Measurements from ENCODE around the gene DYDC2. TPM values are rescaled to one million over a fixed set of nuclear protein-coding genes. Genes with fewer than 3 reads are reported as not detected.

Gene DYDC2
- total and polyA plus RNA-seq, 7 donors = not detected

GRCh38 chr10:80382989-80383388, 26.4 kb downstream of the DYDC2 start:
- TF ChIP-seq, protein P1, sequence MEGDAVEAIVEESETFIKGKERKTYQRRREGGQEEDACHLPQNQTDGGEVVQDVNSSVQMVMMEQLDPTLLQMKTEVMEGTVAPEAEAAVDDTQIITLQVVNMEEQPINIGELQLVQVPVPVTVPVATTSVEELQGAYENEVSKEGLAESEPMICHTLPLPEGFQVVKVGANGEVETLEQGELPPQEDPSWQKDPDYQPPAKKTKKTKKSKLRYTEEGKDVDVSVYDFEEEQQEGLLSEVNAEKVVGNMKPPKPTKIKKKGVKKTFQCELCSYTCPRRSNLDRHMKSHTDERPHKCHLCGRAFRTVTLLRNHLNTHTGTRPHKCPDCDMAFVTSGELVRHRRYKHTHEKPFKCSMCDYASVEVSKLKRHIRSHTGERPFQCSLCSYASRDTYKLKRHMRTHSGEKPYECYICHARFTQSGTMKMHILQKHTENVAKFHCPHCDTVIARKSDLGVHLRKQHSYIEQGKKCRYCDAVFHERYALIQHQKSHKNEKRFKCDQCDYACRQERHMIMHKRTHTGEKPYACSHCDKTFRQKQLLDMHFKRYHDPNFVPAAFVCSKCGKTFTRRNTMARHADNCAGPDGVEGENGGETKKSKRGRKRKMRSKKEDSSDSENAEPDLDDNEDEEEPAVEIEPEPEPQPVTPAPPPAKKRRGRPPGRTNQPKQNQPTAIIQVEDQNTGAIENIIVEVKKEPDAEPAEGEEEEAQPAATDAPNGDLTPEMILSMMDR (IDR thresholded peaks at IDR 0.05) = peak; percentile 70
- Histone ChIP-seq H3K4me1 (no peaks in the 10 kb centered on the region), H3K36me3 (ENCODE audit: insufficient read depth in 1 of 2, low read depth in 1 of 2) (no peaks in the 10 kb centered on the region), H3K27me3 (ENCODE audit: insufficient read depth in 3 of 3, low read length in 2 of 3) (no peaks in the 10 kb centered on the region), H3K9me3 (no peaks in the 10 kb centered on the region), H3K4me3 (no peak overlapping the region), H3K27ac (no peak overlapping the region)
- 14 to 25% (median 25%) methylated on average over 4 of the region's 4 CpGs for WGBS, 3 donors
- DNase-seq (peak in 1 of 2 donors; percentile 22), ATAC-seq (peak in 1 of 4 donors; percentile 53)
- intact Hi-C loops (cut with DNase I) = loop anchor here (5.0 to 10.0 kb wide), 3 partner anchors 59 to 542 kb away; no protein-coding TSS in a partner anchor

DNA sequence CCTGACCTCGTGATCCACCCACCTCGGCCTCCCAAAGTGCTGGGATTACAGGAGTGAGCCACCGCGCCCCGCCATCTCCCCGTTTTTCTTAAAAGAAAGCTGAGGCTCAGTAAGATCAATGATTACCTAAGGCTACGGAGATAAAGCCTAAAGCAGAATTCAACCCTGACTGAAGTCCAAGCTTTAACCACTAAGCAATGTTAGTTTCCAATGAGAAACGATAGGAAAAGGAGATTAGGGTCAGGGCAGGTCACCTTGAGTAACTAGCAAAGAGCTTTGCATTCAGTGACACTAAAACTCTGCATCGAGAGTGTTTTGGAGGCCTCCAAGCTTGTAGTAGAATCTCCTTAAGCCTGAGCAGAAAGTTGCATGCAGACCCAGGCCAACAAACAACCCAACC, 34.2 kb downstream of the DYDC2 start:
- H3K9me3 ChIP-seq = no peaks in the 10 kb centered on the region
- 77 to 87% (median 83%) methylated on average over 9 of the region's 9 CpGs for WGBS, 3 donors
- no peaks in the 10 kb centered on the region for H3K36me3 ChIP-seq (ENCODE audit: insufficient read depth in 1 of 2, low read depth in 1 of 2)
- H3K4me1 ChIP-seq = no peaks in the 10 kb centered on the region
- DNase-seq = no peak
- TF ChIP-seq, protein P1 (IDR thresholded peaks at IDR 0.05) = no peak
- ATAC-seq = no peak
- intact Hi-C loops (cut with DNase I) = no loop called here
- no peak overlapping the region for H3K27ac ChIP-seq
- no peaks in the 10 kb centered on the region for H3K27me3 ChIP-seq (ENCODE audit: insufficient read depth in 3 of 3, low read length in 2 of 3)
- H3K4me3 ChIP-seq = no peak overlapping the region

DNA sequence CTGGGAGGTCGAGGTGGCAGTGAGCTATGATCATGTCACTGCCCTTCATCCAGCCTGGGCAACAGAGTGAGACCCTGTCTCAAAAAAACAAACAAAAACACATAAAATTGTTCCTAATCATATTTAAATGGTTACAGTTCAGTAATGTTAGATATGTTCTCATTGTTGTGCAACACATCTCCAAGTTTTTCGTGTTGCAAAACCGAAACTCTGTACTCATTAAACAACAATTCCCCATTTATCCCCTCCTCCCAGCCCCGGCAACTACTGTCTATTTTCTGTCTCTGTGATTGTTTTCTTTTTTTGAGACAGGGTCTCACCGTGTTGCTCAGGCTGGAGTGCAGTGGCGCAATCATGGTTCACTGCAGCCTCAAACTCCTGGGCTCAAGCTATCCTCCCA, 35.7 kb downstream of the DYDC2 start:
- TF ChIP-seq, protein P1 (IDR thresholded peaks at IDR 0.05) = no peak

DNA sequence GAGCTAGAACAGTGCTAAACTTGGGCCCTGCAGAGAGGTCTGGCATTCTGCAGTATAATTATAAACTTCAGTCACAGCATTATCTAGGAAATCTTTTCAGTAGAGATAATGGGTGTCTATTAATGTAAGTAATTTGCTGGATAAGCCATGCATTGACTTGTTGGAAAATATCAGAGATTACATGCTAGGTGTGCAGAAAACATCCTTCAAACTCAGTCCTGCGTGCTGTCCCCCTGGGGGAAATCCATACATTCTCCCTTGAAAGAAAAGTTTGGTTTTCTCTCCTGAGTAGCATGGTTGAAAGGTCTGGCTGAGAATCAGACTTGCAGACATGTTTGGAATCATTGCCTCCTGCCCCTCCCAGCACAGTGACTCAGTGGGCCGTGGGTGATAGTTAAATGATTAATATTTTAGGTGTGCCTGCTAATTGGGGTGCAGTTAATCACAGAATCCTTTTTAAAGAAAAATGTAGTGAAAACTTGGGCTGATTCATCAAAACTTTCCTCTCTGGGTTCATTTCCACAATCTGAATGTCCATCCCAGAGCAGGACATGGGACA, 37.9 kb downstream of the DYDC2 start:
- H3K4me1 ChIP-seq = no peaks in the 10 kb centered on the region
- intact Hi-C loops (cut with DNase I) = no loop called here
- ATAC-seq (no peak), DNase-seq (no peak)
- WGBS, 3 donors = 67 to 88% (median 85%) methylated on average over 2 of the region's 2 CpGs
- TF ChIP-seq, protein P1 (IDR thresholded peaks at IDR 0.05) = no peak
- H3K36me3 ChIP-seq (ENCODE audit: insufficient read depth in 1 of 2, low read depth in 1 of 2) = no peaks in the 10 kb centered on the region
- H3K4me3 ChIP-seq = no peak overlapping the region
- H3K9me3 ChIP-seq = no peaks in the 10 kb centered on the region
- no peak overlapping the region for H3K27ac ChIP-seq
- no peaks in the 10 kb centered on the region for H3K27me3 ChIP-seq (ENCODE audit: insufficient read depth in 3 of 3, low read length in 2 of 3)

More for the DNA sequence above, 35.7 kb downstream of the DYDC2 start:
- intact Hi-C loops (cut with DNase I) = no loop called here
- WGBS, 3 donors = 84 to 88% (median 85%) methylated on average over 6 of the region's 6 CpGs
- Histone ChIP-seq H3K4me1 (no peaks in the 10 kb centered on the region), H3K27me3 (ENCODE audit: insufficient read depth in 3 of 3, low read length in 2 of 3) (no peaks in the 10 kb centered on the region), H3K36me3 (ENCODE audit: insufficient read depth in 1 of 2, low read depth in 1 of 2) (no peaks in the 10 kb centered on the region), H3K27ac (no peak overlapping the region), H3K4me3 (no peak overlapping the region), H3K9me3 (no peaks in the 10 kb centered on the region)
- DNase-seq = no peak
- no peak for ATAC-seq

- TF ChIP-seq, protein P1 (IDR thresholded peaks at IDR 0.05) = no peak
- H3K27ac ChIP-seq = no peak overlapping the region
- no peaks in the 10 kb centered on the region for H3K36me3 ChIP-seq (ENCODE audit: insufficient read depth in 1 of 2, low read depth in 1 of 2)
- ATAC-seq = no peak
- no peak overlapping the region for H3K4me3 ChIP-seq
- 67 to 79% (median 77%) methylated on average over 2 of the region's 2 CpGs for WGBS, 3 donors
- H3K9me3 ChIP-seq = no peaks in the 10 kb centered on the region
- H3K27me3 ChIP-seq (ENCODE audit: insufficient read depth in 3 of 3, low read length in 2 of 3) = no peaks in the 10 kb centered on the region
- no peak for DNase-seq
- H3K4me1 ChIP-seq = no peaks in the 10 kb centered on the region
- intact Hi-C loops (cut with DNase I) = no loop called here
These were observed 40.4 kb downstream of the DYDC2 start for GRCh38 chr10:80397014-80397413.
